Kidney epithelial cell (primary cell): ENCODE data around the gene NPAS2. TPM values are rescaled to one million over a fixed set of nuclear protein-coding genes. Genes with fewer than 3 reads are reported as not detected.

Experiments used
- DNase-seq: peaks from one replicate; pipeline ENCODE4 v3.0.0-alpha.2; 2010; ENCODE audit warnings: low read depth
- H3K27me3 ChIP-seq: 2 replicates; pipeline ENCODE4 v1.6.0; 2011; ENCODE audit warnings: low read length; ENCODE audit not compliant: control insufficient read depth, insufficient read depth
- H3K36me3 ChIP-seq: 2 replicates; pipeline ENCODE4 v1.5.1; 2011; ENCODE audit warnings: low read length; ENCODE audit not compliant: control insufficient read depth, insufficient read depth
- H3K4me3 ChIP-seq: 2 replicates; pipeline ENCODE4 v1.5.1; 2011; ENCODE audit warnings: low read depth, mild to moderate bottlenecking, control low read depth, low read length
- total RNA-seq: library from RNA; depleted of rRNA; stranded (reverse); fragments of >200 nt; gene quantifications from 2 replicates; pipeline ENCODE4 v1.2.3, GENCODE V29; 2015
- TF ChIP-seq, protein P1 (sequence below): IDR thresholded peaks from 2 replicates; pipeline ENCODE4 v1.5.1; 2011; ENCODE audit warnings: mild to moderate bottlenecking, moderate library complexity, low read length, control low read depth, inconsistent platforms; ENCODE audit not compliant: insufficient read depth, poor library complexity, severe bottlenecking

The NPAS2 gene
- total RNA-seq, 1 donor from 2014 or later, result 11.2 TPM

DNA sequence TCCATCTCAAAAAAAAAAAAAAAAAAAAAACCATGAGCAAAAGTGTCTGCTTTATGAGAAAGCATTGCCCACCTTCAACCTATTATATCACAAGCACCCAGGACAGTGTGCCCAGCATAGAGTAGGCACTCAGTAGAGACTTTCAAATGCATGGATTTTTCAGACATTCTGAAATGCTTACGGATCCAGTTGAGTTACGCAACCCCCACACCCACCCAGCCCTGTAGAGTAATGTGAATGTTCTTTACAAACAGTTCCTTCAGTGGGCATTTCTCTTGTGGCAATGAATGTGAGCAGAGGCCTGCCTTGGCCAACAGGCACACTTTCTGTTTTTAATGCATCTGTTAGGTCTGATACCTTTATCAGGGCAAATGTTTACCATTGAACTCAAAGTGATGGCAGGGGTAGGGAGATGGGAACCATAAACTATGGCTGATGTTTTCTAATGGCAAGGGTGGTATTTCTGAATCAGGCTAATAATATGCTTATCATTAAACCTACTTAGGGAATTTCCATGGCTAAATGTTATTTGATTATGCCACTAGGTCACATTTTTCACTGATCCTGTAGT lies 117.1 kb downstream of the NPAS2 start:
- H3K36me3 ChIP-seq, result peaks cover 3% of the 10 kb centered on the region
- no peak for DNase-seq
- TF ChIP-seq, protein P1, sequence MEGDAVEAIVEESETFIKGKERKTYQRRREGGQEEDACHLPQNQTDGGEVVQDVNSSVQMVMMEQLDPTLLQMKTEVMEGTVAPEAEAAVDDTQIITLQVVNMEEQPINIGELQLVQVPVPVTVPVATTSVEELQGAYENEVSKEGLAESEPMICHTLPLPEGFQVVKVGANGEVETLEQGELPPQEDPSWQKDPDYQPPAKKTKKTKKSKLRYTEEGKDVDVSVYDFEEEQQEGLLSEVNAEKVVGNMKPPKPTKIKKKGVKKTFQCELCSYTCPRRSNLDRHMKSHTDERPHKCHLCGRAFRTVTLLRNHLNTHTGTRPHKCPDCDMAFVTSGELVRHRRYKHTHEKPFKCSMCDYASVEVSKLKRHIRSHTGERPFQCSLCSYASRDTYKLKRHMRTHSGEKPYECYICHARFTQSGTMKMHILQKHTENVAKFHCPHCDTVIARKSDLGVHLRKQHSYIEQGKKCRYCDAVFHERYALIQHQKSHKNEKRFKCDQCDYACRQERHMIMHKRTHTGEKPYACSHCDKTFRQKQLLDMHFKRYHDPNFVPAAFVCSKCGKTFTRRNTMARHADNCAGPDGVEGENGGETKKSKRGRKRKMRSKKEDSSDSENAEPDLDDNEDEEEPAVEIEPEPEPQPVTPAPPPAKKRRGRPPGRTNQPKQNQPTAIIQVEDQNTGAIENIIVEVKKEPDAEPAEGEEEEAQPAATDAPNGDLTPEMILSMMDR, result no peak
- no peak overlapping the region for H3K4me3 ChIP-seq
- H3K27me3 ChIP-seq, result no peaks in the 10 kb centered on the region

DNA sequence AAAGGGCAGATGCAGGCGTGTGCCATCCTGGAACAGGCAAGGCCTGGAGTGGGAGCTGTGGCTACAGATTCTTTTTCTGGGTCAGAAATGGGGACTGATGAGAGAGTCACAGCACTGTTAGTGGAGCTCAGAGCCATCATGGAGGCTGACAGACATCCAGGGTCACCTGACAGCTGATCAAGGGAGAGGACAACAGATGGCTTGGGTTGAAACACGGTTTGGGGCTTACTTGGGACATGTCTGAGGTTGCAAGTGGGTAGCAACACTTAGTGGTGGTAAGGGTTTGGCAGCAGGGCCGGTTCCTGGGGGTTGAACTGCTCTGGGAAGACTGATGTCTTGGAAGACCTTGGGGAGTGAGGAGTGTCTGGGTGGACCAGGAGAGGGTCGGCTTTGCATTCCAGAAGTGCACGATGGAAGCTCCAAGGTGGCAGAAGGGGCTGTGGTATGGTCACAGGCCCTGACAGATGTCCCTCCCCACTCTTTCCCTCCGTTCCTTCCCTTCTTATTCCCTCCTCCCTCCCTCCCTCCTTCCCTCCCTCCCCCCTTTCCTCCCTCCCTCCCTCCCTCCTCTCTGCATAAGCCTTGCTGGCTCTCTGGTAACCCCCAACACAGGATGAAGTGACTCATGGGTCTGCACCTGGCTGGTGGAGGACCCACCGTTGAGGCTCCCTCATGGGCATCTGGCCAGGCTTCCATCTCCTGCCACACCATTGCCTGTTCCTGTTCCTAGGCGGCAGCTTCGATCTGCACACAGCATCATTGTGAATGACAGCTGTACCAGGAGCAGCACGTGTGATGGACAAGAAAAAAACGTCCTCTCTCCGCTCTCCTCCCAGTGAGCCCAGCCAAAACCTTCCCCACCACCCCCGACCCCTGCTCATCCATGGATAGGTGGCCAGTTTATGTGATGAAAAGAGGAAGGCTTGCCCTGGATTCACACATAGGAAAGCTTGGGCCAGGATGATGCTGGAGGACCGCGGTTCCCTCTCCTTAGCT lies 118.4 kb downstream of the NPAS2 start:
- DNase-seq, result no peak
- peaks cover 3% of the 10 kb centered on the region for H3K36me3 ChIP-seq
- TF ChIP-seq, protein P1, result no peak
- no peak overlapping the region for H3K4me3 ChIP-seq
- H3K27me3 ChIP-seq, result no peaks in the 10 kb centered on the region

DNA sequence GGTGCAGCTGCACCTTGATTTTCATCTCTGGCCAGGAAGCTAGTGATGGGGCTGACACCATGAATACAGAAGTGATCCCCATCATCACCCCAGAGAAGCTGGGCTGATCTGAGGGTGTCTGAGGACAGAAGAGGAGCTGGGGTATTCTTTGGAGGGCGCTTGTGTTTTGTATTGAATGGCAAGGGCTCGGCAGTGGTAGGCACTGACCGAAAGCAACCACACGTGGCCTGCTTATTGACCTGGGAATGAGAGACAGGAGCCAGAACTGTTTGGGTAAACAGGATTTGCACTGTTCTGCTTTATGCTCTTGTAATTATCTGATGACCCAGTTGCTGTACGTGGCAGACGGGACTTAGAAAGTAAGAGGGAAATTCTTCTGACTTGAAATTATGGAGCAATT lies 119.5 kb downstream of the NPAS2 start:
- Histone ChIP-seq H3K4me3 (no peak overlapping the region), H3K36me3 (peaks cover 2% of the 10 kb centered on the region), H3K27me3 (no peaks in the 10 kb centered on the region)
- no peak for DNase-seq
- TF ChIP-seq, protein P1, result no peak

DNA sequence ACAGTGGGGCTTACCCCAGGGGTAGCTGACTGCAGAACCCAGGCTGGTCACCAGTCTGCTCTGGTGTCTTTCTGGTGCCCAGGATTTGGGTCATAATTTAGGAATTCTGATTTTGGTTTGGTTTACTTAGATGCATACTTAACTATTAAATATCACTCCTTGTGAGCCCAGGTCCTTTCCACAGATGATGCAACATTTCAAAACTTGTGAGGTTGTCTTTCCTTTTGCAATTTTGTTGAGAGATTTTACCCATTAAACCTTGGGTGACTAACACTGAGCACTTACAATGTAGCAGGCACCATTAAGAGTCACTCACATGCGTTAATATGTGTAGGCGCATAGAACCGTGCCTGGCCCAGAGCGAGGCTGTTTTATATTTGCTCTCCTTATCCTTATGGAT lies 120.3 kb downstream of the NPAS2 start:
- no peak for DNase-seq
- Histone ChIP-seq H3K36me3 (no peaks in the 10 kb centered on the region), H3K4me3 (no peak overlapping the region), H3K27me3 (no peaks in the 10 kb centered on the region)
- TF ChIP-seq, protein P1, result no peak

DNA sequence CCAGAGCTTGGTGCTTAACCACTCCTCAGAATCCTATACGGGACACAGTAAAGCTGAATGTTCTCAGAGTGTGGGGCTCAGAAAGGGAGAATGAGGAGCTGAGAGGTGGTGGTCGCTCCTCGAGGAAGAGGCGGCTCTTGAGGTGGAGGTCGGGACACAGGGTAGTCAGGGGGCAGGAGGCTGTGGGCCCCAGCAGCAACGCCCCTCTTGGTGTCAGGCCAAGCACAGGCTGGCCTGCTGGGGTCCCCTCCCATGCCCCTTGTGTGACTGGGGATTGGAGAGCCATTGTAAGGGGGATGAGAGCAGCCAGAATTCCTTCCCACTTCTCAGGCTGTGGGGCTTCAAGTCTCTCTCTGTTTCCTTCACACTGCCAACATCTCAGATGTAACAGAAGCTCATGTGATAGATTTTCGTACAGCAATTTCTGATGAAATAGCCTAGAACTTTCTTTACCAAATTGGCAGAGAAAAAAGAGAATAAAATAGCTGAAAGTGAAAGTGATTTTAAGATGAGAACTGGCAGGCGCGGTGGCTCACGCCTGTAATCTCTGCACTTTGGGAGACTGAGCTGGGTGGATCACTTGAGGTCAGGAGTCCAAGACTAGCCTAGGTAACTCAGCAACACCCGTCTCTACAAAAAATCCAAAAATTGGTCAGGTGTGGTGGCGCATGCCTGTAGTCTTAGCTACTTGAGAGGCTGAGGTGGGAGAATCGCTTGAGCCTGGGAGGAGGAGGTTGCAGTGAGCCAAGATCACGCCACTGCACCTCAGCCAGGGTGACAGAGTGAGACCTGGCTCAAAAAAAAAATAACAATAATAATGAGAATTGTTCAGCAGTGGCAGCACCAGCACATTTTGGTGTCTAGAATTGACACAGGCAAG lies 121.1 kb downstream of the NPAS2 start:
- TF ChIP-seq, protein P1, result no peak
- H3K36me3 ChIP-seq, result no peaks in the 10 kb centered on the region

More for the DNA sequence above, 121.1 kb downstream of the NPAS2 start:
- no peak for DNase-seq
- Histone ChIP-seq H3K27me3 (no peaks in the 10 kb centered on the region), H3K4me3 (no peak overlapping the region)
